ENCODE measurements around the gene RYR1.

RYR1 gene

DNA sequence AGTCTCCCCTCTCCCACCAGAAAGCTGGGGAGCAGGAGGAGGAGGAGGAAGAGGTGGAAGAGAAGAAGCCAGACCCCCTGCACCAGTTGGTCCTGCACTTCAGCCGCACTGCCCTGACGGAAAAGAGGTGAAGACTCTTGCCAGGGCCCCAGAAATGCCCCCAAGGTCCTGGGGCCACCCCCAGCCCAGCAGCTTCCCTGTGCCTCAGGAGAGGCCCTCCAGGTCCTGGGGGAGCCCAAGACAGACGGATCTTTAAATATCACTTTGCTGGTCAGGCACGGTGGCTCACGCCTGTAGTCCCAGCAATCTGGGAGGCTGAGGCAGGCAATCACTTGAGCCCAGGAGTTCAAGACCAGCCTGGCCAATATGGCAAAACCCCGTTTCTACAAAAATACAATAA lies 95.4 kb downstream of the RYR1 start:
- Histone ChIP-seq H3K27me3 (ENCODE audit: low read depth, low read length) (0 out of 2 replicates have a peak, but pooled peaks cover 3% of the 10 kb centered on the region), H3K36me3 (replicated peaks; ENCODE audit: low read depth, low read length) (no peaks in the 10 kb centered on the region), H3K79me2 (ENCODE audit: low read length) (no peaks in the 10 kb centered on the region), H4K20me1 (ENCODE audit: insufficient read depth, low read length) (no peaks in the 10 kb centered on the region), H3K4me2 (ENCODE audit: low read length) (no peak overlapping the region), H3K27ac (ENCODE audit: low read length) (no peak overlapping the region), H3K9ac (ENCODE audit: low read length) (no peak overlapping the region), H2AFZ (ENCODE audit: low read depth, low read length) (no peak overlapping the region), H3K4me1 (ENCODE audit: low read length) (no peaks in the 10 kb centered on the region), H3K4me3 (ENCODE audit: low read length) (no peak overlapping the region), H3K9me3 (ENCODE audit: insufficient read depth, low read length) (no peaks in the 10 kb centered on the region)
- no peak for TF ChIP-seq EZH2phosphoT487 (IDR thresholded peaks at IDR 0.05; ENCODE audit: low read depth)
- TF ChIP-seq, protein P1, sequence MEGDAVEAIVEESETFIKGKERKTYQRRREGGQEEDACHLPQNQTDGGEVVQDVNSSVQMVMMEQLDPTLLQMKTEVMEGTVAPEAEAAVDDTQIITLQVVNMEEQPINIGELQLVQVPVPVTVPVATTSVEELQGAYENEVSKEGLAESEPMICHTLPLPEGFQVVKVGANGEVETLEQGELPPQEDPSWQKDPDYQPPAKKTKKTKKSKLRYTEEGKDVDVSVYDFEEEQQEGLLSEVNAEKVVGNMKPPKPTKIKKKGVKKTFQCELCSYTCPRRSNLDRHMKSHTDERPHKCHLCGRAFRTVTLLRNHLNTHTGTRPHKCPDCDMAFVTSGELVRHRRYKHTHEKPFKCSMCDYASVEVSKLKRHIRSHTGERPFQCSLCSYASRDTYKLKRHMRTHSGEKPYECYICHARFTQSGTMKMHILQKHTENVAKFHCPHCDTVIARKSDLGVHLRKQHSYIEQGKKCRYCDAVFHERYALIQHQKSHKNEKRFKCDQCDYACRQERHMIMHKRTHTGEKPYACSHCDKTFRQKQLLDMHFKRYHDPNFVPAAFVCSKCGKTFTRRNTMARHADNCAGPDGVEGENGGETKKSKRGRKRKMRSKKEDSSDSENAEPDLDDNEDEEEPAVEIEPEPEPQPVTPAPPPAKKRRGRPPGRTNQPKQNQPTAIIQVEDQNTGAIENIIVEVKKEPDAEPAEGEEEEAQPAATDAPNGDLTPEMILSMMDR (IDR thresholded peaks at IDR 0.05; ENCODE audit: low read depth, low read length) = no peak

DNA sequence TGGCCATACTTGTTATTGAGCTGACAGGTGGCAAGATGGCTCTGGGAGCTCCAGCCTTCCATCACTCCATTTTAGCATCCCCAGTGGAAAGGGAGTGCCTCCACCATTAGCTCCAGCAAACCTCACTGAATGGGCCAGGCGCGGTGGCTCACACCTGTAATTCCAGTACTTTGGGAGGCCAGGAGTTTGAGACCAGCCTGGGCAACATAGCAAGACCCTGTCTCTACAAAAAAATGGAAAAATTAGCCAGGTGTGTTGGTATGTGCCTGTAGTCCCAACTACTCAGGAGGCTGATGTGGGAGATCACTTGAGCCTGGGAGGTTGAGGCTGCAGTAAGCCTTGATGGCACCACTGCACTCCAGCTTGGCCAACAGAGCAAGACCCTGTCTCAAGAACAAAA lies 98.0 kb downstream of the RYR1 start:
- Histone ChIP-seq H2AFZ (ENCODE audit: low read depth, low read length) (no peak overlapping the region), H3K27me3 (ENCODE audit: low read depth, low read length) (peaks cover 10% of the 10 kb centered on the region; the same call in 1 of the 2 replicates), H3K9me3 (ENCODE audit: insufficient read depth, low read length) (peaks cover 10% of the 10 kb centered on the region), H3K4me2 (ENCODE audit: low read length) (no peak overlapping the region), H4K20me1 (ENCODE audit: insufficient read depth, low read length) (no peaks in the 10 kb centered on the region), H3K36me3 (replicated peaks; ENCODE audit: low read depth, low read length) (peaks cover 9% of the 10 kb centered on the region), H3K79me2 (ENCODE audit: low read length) (no peaks in the 10 kb centered on the region), H3K4me1 (ENCODE audit: low read length) (no peaks in the 10 kb centered on the region), H3K4me3 (ENCODE audit: low read length) (no peak overlapping the region), H3K9ac (ENCODE audit: low read length) (no peak overlapping the region), H3K27ac (ENCODE audit: low read length) (no peak overlapping the region)
- TF ChIP-seq EZH2phosphoT487 (IDR thresholded peaks at IDR 0.05; ENCODE audit: low read depth) = no peak
- TF ChIP-seq, protein P1 (IDR thresholded peaks at IDR 0.05; ENCODE audit: low read depth, low read length) = no peak

DNA sequence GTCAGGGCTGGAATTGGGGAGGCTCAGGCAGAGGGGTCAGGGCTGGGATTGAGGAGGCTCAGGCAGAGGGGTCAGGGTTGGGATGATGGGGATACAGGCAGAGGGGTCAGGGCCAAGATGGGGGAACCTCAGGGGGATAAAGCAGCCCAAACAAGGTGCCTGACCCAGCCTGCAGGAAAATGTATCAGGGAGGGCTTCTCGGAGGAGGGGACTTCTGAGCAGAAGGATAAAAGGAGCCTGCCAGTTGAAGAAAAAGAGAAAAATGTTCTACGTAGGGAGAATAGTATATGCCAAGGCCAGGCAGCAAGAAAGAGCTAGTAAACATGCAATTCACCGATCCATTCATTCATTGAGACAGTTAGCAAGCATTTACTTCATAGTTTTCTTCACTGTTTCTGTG lies 99.4 kb downstream of the RYR1 start:
- peaks cover 10% of the 10 kb centered on the region; the same call in 1 of the 2 replicates for H3K27me3 ChIP-seq (ENCODE audit: low read depth, low read length)
- H3K36me3 ChIP-seq (replicated peaks; ENCODE audit: low read depth, low read length) = peaks cover 9% of the 10 kb centered on the region
- TF ChIP-seq, protein P1 (IDR thresholded peaks at IDR 0.05; ENCODE audit: low read depth, low read length) = no peak
- TF ChIP-seq EZH2phosphoT487 (IDR thresholded peaks at IDR 0.05; ENCODE audit: low read depth) = no peak
- H3K4me1 ChIP-seq (ENCODE audit: low read length) = no peaks in the 10 kb centered on the region
- H3K4me3 ChIP-seq (ENCODE audit: low read length) = no peak overlapping the region
- H3K9ac ChIP-seq (ENCODE audit: low read length) = no peak overlapping the region
- no peak overlapping the region for H2AFZ ChIP-seq (ENCODE audit: low read depth, low read length)
- no peaks in the 10 kb centered on the region for H4K20me1 ChIP-seq (ENCODE audit: insufficient read depth, low read length)
- peaks cover 10% of the 10 kb centered on the region for H3K9me3 ChIP-seq (ENCODE audit: insufficient read depth, low read length)
- H3K4me2 ChIP-seq (ENCODE audit: low read length) = no peak overlapping the region
- H3K79me2 ChIP-seq (ENCODE audit: low read length) = no peaks in the 10 kb centered on the region
- H3K27ac ChIP-seq (ENCODE audit: low read length) = no peak overlapping the region

DNA sequence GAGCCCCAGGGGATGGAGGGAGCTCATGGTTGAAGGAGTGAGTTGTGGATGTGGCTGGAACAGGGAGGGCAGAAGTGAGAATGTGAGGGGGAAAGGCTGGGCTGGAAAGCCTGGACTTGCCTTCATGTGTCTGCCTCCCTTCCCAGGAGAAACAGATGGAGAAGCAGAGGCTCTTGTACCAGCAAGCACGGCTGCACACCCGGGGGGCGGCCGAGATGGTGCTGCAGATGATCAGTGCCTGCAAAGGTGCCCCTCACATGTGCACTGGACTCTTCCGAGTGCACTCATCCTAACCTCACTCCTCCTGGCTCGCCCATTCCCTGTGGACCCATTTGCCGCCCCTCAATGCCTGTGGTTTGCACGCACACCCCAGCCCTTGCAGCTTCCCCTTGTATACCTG lies 101.1 kb downstream of the RYR1 start:
- Histone ChIP-seq H2AFZ (ENCODE audit: low read depth, low read length) (no peak overlapping the region), H3K27me3 (ENCODE audit: low read depth, low read length) (peaks cover 10% of the 10 kb centered on the region; the same call in 1 of the 2 replicates), H3K4me1 (ENCODE audit: low read length) (peaks cover 7% of the 10 kb centered on the region), H3K79me2 (ENCODE audit: low read length) (no peaks in the 10 kb centered on the region), H3K4me2 (ENCODE audit: low read length) (no peak overlapping the region), H3K36me3 (replicated peaks; ENCODE audit: low read depth, low read length) (peaks cover 9% of the 10 kb centered on the region), H3K9ac (ENCODE audit: low read length) (no peak overlapping the region), H3K9me3 (ENCODE audit: insufficient read depth, low read length) (peaks cover 10% of the 10 kb centered on the region), H4K20me1 (ENCODE audit: insufficient read depth, low read length) (no peaks in the 10 kb centered on the region), H3K27ac (ENCODE audit: low read length) (no peak overlapping the region), H3K4me3 (ENCODE audit: low read length) (no peak overlapping the region)
- TF ChIP-seq, protein P1 (IDR thresholded peaks at IDR 0.05; ENCODE audit: low read depth, low read length) = no peak
- no peak for TF ChIP-seq EZH2phosphoT487 (IDR thresholded peaks at IDR 0.05; ENCODE audit: low read depth)

Measured in OCI-LY3 (cell line).